Loucy (cell line): Measurements from ENCODE around the gene SNURF.

Experiments
- EZH2phosphoT487 ChIP-seq: fragments of 200-600 bp; IDR thresholded peaks from 2 replicates; pipeline ENCODE4 v1.6.1; 2018; ENCODE audit warnings: antibody characterized with exemption, mild to moderate bottlenecking, moderate library complexity, borderline replicate concordance
- TF ChIP-seq, protein P1 (sequence below): fragments of 200-600 bp; sonication (generic); conservative IDR thresholded peaks from 2 replicates; pipeline ENCODE4 v1.5.1; 2014; ENCODE audit warnings: mild to moderate bottlenecking, antibody characterized with exemption, low read length

DNA sequence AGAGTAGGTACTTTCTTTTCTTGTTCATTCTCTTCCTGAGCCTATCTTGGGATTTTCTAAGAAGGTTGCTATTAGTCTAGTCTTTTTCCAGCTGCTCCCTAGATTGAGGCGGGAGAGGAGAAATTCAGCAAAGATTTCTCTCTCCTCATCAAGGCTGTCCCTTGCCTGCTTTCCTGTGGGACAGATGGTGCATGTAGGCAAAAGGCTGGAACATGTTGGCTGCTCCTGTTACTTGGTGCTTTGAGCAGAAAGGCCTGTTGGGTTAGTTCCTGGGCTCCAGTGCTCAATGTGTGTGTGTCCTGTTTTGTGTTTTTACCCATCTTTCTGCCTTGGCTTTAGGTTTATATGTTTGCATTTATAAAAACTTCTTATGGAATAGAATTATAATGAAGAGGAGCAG is 9.1 kb upstream of the SNURF start:
- TF ChIP-seq EZH2phosphoT487 = no peak
- TF ChIP-seq, protein P1, sequence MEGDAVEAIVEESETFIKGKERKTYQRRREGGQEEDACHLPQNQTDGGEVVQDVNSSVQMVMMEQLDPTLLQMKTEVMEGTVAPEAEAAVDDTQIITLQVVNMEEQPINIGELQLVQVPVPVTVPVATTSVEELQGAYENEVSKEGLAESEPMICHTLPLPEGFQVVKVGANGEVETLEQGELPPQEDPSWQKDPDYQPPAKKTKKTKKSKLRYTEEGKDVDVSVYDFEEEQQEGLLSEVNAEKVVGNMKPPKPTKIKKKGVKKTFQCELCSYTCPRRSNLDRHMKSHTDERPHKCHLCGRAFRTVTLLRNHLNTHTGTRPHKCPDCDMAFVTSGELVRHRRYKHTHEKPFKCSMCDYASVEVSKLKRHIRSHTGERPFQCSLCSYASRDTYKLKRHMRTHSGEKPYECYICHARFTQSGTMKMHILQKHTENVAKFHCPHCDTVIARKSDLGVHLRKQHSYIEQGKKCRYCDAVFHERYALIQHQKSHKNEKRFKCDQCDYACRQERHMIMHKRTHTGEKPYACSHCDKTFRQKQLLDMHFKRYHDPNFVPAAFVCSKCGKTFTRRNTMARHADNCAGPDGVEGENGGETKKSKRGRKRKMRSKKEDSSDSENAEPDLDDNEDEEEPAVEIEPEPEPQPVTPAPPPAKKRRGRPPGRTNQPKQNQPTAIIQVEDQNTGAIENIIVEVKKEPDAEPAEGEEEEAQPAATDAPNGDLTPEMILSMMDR = no peak
